HFFc6 (cell line): Measurements from ENCODE around the gene BPGM. TPM values are rescaled to one million over a fixed set of nuclear protein-coding genes. Genes with fewer than 3 reads are reported as not detected.

Experiments used
- DNase-seq: peaks from one replicate; pipeline ENCODE4 v3.0.0-alpha.2; 2018
- H3K27ac Mint-ChIP-seq: 2 replicates; pipeline ENCODE4 v1.8.0; 2020; ENCODE audit warnings: mild to moderate bottlenecking, mixed read lengths
- H3K27me3 Mint-ChIP-seq: 2 replicates; pipeline ENCODE4 v1.8.0; 2021; ENCODE audit warnings: mild to moderate bottlenecking, moderate library complexity, mixed read lengths; ENCODE audit not compliant: insufficient read depth
- H3K36me3 Mint-ChIP-seq: 2 replicates; pipeline ENCODE4 v1.8.0; 2021; ENCODE audit warnings: low read depth, mixed read lengths
- H3K4me1 Mint-ChIP-seq: 2 replicates; pipeline ENCODE4 v1.8.0; 2020; ENCODE audit warnings: low read depth, mixed read lengths
- H3K4me3 Mint-ChIP-seq: 2 replicates; pipeline ENCODE4 v1.8.0; 2020; ENCODE audit warnings: mild to moderate bottlenecking, moderate library complexity, mixed read lengths
- H3K9me3 Mint-ChIP-seq: 2 replicates; pipeline ENCODE4 v1.8.0; 2020; ENCODE audit warnings: mild to moderate bottlenecking, mixed read lengths
- total RNA-seq, 6 experiments: library from RNA; stranded (reverse); fragmentation: NEBNext Ultra II Directional; extraction: Animal tissue kit (Norgen Biotek cat#: 25700); gene quantifications; 2 replicates in 1 of 6; 3 replicates in 5 of 6; pipeline ENCODE4 v1.2.3, GENCODE V29; 2021
- TF ChIP-seq, protein P1 (sequence below): fragments of 200-600 bp; sonication (generic); IDR thresholded peaks from 2 replicates; pipeline ENCODE4 v1.5.0; 2021; ENCODE audit warnings: antibody characterized with exemption, mild to moderate bottlenecking

BPGM gene
- total RNA-seq, 6 experiments from 2014 or later, result 34.4 to 57.3 (median 39.3) TPM

DNA sequence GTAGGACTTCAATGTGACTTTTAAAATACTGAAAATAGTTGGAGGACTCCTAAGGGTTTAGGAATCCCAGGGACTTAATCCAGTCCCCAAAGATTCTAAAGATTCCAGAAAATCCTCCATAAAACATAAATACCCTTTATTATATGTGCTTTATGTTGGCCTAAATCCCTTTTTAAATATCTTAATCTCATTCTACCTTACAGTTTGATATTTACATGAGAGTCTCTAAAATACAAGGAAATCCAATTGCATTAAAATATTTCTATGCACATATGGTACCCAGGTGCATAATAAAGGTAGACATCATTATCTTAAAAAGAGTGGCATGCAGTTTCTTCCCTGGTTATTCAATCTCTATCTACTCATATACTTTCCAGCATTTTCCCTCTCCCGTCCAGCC lies 51.8 kb downstream of the BPGM start:
- Mint-ChIP-seq H3K4me1 (peaks cover 89% of the 10 kb centered on the region), H3K4me3 (no peak overlapping the region), H3K9me3 (no peaks in the 10 kb centered on the region), H3K36me3 (no peaks in the 10 kb centered on the region), H3K27me3 (peaks cover 3% of the 10 kb centered on the region), H3K27ac (peak overlapping the region; percentile 43)
- no peak for DNase-seq
- TF ChIP-seq, protein P1, sequence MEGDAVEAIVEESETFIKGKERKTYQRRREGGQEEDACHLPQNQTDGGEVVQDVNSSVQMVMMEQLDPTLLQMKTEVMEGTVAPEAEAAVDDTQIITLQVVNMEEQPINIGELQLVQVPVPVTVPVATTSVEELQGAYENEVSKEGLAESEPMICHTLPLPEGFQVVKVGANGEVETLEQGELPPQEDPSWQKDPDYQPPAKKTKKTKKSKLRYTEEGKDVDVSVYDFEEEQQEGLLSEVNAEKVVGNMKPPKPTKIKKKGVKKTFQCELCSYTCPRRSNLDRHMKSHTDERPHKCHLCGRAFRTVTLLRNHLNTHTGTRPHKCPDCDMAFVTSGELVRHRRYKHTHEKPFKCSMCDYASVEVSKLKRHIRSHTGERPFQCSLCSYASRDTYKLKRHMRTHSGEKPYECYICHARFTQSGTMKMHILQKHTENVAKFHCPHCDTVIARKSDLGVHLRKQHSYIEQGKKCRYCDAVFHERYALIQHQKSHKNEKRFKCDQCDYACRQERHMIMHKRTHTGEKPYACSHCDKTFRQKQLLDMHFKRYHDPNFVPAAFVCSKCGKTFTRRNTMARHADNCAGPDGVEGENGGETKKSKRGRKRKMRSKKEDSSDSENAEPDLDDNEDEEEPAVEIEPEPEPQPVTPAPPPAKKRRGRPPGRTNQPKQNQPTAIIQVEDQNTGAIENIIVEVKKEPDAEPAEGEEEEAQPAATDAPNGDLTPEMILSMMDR, result no peak

DNA sequence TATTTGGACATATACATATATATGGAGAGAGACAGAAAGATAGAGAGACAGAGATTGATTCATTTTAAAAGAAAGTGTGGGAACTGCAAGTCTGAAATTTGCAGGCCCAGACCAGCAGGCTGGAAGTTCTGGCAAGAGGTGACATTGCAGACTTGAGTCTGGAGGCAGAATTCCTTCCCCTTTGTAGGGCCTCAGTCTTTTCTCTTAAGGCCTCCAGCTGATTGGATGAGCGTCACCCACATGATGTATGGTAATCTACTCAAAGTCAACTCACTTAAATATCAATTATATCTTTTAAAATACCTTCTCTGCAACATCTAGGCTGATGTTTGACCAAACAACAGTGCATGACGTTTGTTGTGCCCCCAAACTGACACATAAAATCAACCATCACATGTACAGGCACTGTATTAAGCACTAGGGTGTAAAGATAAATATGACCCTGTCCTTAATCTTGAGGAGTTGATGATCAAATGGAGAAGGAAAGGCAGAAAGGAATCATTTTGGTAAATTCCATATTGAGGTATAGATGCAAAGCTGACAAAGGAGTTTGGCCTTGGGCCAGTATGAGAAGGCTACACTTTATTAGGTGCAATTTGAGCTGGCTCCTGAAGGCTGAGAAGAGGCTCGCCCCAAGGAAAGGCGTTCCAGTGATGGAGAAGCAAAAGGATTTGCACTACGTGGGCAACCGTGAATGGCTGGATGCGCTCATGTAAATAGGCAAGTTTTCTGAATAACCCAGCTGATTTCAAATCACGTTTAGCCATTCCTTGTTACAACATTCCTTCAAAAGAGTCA lies 52.6 kb downstream of the BPGM start:
- no peak for DNase-seq
- peaks cover 89% of the 10 kb centered on the region for H3K4me1 Mint-ChIP-seq
- peak overlapping the region; percentile 47 for H3K27ac Mint-ChIP-seq
- 0 out of 2 replicates have a peak, but pooled peaks cover 2% of the 10 kb centered on the region for H3K9me3 Mint-ChIP-seq
- H3K27me3 Mint-ChIP-seq, result no peaks in the 10 kb centered on the region; the same call in none of the 2 replicates
- no peak overlapping the region for H3K4me3 Mint-ChIP-seq
- TF ChIP-seq, protein P1, result no peak
- H3K36me3 Mint-ChIP-seq, result peaks cover 2% of the 10 kb centered on the region

DNA sequence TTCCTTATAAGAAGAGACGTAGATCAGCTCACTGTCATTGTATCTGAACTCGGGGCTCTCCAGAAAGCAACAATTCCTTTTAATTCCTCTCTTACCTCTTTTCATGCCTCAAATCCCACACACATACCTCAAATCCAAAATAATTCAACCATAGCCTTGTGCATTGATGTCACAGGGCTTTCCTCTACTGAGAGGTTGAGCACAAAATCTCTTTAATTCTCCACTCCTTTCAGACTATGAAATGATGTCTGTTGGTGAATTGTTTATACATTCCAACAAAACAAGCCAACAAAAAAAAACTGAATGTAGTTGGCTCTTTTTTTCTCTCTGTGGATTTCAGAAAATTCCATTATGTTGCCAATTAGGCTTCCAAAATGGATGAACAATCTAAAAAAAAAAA lies 53.2 kb downstream of the BPGM start:
- H3K9me3 Mint-ChIP-seq, result 0 out of 2 replicates have a peak, but pooled peaks cover 3% of the 10 kb centered on the region
- no peak for DNase-seq
- H3K27ac Mint-ChIP-seq, result peak overlapping the region; percentile 47
- H3K4me3 Mint-ChIP-seq, result no peak overlapping the region
- no peaks in the 10 kb centered on the region; the same call in none of the 2 replicates for H3K27me3 Mint-ChIP-seq
- peaks cover 85% of the 10 kb centered on the region for H3K4me1 Mint-ChIP-seq
- H3K36me3 Mint-ChIP-seq, result peaks cover 4% of the 10 kb centered on the region
- TF ChIP-seq, protein P1, result no peak

DNA sequence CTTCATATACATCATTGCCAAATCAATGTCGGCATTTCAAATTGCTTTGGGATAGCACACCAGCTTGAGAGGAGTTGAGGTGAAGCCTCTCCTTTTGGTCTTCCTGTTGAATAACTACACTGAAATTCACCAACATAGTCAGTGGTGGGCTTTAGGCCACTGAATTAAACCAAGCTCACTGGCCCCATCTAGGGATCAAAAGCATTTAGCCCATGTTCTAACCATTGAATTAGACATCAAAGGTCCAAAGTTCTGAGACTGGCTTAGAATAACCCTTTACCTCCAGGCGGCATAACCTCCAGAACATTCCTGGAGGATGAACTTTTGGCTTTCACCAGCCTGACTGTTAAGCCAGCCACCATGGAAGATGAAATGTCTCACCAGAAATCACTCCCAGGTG lies 54.6 kb downstream of the BPGM start:
- Mint-ChIP-seq H3K4me3 (no peak overlapping the region), H3K27ac (peak overlapping the region; percentile 11; the same call in 1 of the 2 replicates), H3K27me3 (no peaks in the 10 kb centered on the region; the same call in 1 of the 2 replicates), H3K9me3 (0 out of 2 replicates have a peak, but pooled peaks cover 3% of the 10 kb centered on the region), H3K36me3 (peaks cover 4% of the 10 kb centered on the region), H3K4me1 (peaks cover 72% of the 10 kb centered on the region)
- TF ChIP-seq, protein P1, result peak; percentile 74
- DNase-seq, result peak; percentile 50

DNA sequence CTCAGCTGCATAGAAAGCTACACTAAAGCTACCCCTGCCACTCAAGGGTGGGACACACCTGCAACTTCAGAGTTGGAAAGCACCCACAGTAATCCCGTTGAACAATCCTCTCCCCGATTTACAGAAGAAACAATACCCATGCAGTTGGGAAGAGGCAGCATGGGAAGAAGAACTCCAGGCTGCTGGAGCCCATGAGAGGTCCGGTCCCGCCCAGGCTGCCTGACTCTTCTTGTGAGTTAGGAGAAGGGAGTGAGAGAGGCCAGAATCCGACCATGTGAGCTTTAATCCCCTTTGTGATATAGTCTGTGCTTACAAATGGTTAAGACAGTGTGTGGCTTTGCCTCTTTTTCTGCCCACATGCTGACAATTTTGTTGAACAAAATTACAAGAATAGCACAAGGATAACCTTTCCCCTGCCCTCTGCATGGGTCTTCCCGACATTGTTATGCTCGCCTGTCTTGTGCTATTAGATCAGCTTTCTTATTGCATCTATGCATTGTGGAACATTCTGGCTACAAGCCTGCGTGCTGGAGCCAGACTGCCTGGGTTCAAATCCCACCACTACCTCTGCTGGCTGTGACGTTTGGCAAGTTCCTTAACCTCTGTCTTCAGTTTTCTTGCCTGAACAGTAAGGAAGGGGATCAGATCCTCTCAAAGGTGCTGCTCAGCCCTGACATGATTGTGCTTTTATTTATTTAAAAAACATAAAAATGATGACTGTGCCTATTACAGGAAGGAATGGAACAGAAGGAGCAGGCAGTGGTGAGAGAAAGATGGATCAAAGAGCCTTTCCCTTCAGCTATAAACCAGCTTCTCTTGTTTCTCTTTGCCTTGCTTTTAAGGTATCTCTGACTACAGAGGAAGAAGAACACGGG lies 56.0 kb downstream of the BPGM start:
- Mint-ChIP-seq H3K27me3 (no peaks in the 10 kb centered on the region; the same call in 1 of the 2 replicates), H3K4me1 (peaks cover 64% of the 10 kb centered on the region), H3K27ac (peak overlapping the region; percentile 17), H3K4me3 (no peak overlapping the region), H3K9me3 (0 out of 2 replicates have a peak, but pooled peaks cover 3% of the 10 kb centered on the region), H3K36me3 (peaks cover 4% of the 10 kb centered on the region)
- no peak for DNase-seq
- TF ChIP-seq, protein P1, result no peak
